HG03460 (cell line): Measurements from ENCODE around the gene HHLA2.

ENCODE experiments used
- ATAC-seq: cut with Tn5 transposase; IDR thresholded peaks from one replicate; pipeline ENCODE4 v1.9.1; 2021; ENCODE audit not compliant: unreplicated experiment

Gene HHLA2

GRCh38 chr3:108298056-108298455 is 1.7 kb downstream of the HHLA2 start:
- ATAC-seq: no peak

DNA sequence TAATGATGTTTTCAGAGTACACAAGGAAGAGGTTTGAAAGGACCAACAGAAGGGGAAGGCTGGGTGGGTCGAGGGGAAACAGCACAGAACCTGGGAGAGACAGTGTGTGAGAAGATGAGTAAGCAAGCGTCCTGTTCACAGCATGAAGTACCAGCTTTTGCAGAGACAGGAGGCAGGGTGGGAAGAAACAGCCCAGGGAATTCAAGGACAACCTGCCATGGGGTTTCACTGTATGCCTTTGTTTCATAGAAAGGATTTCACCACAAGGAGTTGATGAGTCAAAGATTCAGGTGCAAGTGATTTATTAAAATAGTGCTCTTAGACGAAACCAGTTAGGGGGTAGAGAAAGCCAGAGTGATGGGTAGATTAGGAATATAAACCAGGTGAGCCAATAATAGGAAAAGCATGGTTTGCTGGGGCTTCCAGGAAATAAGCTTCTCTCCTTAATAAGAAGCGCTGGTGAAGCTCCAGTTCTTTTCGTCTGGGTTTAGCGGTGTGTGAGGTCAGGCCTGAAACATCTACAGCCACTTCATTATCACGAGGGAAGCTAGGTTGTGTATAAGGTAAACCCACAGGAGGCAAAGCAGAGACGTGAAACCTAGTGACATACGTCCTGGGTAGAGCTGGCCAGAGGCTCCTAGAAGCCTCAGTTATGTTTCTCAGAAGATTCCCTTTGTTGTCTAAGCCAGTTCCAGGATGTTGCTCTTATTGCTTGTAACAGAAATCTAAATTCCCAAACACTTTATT is 3.9 kb downstream of the HHLA2 start:
- ATAC-seq: no peak

GRCh38 chr3:108301695-108302404 is 5.5 kb downstream of the HHLA2 start:
- no peak for ATAC-seq

DNA sequence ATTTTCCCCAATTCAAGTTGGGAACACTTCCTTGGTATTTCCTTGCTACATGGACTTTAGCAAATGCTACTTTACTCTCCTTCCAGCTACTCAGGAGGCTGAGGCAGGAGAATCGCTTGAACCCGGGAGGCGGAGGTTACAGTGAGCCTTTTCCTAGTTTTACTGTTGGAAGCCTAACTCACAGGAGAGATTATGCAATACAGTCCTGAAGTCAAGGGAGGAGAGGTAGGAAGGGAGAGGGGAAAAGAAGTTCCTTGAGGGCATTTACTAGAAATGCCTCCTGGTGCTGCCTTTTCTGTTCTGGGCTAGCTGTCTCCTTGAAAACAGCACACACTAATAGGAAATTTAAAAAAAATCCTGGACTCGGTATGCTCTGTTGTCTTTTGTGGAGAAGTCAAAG is 6.2 kb downstream of the HHLA2 start:
- ATAC-seq: no peak

DNA sequence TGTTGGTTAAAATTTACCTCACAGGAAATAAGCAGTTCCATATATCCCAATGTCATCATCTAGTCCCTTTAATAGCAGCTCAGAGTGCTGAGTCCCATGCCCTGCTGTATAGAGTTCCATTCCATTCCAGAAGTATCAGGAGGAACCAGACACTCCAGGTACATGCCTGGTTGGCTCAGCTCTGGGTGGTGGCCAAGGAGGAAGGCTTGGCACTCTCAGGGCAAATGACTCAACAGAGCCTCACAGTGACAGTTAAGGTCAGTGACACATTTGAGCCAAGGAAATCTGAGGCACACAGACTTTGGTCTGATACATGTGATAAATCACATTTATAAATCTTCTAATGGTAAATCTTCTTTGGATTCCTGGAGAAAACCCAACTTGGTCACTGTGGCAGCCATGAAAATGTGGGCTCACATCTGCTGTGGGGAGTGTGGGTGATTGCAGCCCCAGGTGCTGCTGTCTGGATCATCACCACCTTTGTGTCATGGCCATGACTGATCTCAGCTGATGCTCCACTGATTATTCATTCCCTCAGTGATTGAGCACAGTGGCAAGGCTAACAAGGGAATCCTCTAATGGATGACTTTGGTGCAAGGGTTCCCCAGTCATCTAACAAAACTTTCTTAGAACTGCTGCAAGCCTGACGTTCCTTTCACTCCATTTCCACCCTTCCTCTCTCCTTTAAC is 9.3 kb downstream of the HHLA2 start:
- ATAC-seq: no peak

DNA sequence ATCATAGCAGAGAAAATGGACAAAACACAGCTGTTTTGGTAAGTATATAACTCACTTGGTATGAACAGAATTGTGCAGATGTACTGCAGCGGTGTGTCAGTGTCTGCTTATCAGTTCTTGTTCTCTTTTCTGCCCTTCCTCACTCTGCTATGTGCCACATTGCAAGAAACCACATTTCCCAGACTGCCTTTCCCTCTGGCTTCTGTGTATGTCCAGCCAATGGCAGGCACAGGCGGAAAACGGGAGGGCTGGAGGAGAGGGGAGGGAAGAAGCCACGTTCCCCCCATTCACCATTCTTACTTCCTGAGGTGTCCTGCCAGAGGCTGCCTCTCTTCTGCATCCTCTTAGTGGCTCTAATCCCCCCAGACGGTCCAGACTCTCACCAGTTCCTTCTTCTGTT is 15.4 kb downstream of the HHLA2 start:
- ATAC-seq: no peak

- ATAC-seq: no peak
Observed at GRCh38 chr3:108312656-108313055, 16.3 kb downstream of the HHLA2 start.

DNA sequence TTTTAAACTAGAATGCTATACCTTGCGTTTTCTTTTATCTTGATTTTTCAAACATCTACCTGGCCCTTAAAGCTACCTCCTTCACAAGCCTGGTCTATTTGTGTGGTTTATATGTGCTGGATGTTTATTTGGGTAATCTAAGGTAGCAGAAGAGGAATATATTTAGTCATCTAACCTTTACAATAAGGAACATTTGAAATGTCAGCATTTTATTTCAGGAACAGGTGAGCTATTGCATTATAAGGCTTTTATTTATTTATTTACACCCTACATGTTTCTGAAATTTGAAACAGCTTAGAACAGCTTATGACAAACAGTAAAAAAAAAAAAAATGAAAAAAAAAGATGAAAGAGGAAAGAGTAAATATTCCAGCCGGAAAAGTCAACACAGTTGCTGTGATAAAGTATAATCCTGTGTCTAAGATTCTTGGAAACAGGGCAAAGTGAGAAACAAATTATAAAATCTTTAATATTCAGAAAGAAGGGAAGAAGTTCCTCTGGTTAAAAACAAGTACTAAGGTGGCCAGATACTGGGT is 19.5 kb downstream of the HHLA2 start:
- ATAC-seq: no peak

DNA sequence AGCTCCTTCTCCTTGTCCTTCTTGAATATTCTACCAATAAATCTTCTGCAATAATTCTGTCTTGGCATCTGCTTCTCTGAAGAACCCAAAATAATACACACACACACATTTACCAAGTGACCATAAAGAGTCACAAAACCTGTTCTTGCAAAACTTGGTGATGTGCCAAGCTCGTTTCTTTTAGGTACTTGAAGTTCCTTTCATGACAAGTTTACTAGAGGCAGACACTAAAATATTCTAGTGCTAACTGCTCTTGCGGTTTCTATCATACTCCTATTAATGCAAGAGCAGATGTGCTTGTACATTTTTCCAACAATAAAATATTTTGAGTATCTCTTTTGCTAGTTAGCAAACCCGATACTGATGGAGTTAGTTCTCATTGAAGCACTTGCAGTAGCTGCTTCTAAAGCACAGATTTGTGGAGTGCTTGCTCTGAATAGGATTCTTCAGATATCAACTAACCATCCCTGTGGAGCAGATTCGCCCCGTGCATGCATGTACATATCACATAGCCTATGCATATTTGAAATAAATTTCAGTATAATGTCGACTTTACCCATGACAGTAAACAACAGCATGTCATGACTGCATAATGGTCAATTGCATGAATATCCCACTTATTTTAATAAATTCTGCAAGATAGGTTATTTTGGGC is 23.2 kb downstream of the HHLA2 start:
- no peak for ATAC-seq

- no peak for ATAC-seq
Observed at GRCh38 chr3:108320746-108321350, 24.5 kb downstream of the HHLA2 start.

GRCh38 chr3:108322352-108322751 is 26.0 kb downstream of the HHLA2 start:
- ATAC-seq: no peak

- no peak for ATAC-seq
Observed at GRCh38 chr3:108324177-108324576, 27.8 kb downstream of the HHLA2 start.

- no peak for ATAC-seq
Observed at GRCh38 chr3:108327168-108327567, 30.8 kb downstream of the HHLA2 start.

GRCh38 chr3:108328821-108329486 is 32.6 kb downstream of the HHLA2 start:
- no peak for ATAC-seq

DNA sequence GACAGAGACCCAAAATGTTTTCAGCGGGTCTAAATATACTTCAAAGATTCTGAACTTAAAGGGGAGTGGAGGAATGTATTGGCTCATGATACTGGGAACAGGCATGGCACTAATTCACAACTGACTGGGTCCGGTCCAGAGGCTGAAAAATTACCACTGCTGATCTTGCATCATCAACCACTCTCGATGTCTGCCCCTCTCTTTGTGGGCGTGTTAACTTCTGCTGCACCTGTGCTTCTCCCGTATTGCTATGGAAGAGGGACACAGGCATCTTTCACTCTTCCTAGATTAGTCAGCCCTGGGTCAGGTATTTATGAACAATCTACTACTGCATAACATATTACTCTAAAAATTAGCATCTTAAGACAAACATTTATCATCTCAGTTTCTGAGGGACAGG is 33.2 kb downstream of the HHLA2 start:
- no peak for ATAC-seq

GRCh38 chr3:108329947-108330346 is 33.6 kb downstream of the HHLA2 start:
- no peak for ATAC-seq

DNA sequence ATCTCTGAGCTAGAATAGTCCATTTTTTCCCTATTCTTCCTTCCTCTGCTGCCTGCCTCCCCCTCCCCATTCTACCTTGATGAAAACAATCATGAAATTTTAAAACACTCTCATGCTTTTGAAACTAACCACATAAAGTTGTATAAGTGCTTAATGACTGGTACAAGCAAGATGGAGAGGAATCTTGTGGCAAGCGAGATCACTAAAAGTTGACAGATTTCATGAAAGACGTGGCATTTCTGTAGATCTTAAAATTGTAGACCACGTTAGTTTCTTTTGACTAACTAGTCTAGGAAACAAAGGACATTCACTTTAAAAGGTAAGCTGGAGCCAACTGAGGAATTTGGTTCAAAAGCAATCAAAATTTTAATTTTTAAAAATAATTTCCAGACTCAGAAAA is 35.4 kb downstream of the HHLA2 start:
- ATAC-seq: no peak

GRCh38 chr3:108333961-108334360 is 37.6 kb downstream of the HHLA2 start:
- no peak for ATAC-seq

DNA sequence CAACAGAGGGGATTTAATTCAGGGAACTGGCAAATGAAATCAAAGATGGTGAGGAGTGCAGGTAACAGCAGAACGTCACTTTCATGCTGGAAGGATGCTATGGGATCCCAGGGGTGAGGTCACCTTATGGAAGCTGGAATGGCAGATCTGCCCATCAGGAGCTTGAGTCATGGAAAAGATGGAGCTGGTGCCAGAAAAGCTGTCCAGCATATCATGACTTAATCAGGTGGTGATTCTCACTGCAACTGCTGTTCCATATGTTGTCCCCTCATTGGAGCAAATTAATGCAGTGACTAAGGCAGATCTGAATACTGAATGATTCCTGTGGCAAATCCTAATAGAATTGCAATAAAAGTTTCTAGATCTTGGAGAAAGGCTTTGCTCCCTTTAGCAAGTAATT is 38.4 kb downstream of the HHLA2 start:
- no peak for ATAC-seq

DNA sequence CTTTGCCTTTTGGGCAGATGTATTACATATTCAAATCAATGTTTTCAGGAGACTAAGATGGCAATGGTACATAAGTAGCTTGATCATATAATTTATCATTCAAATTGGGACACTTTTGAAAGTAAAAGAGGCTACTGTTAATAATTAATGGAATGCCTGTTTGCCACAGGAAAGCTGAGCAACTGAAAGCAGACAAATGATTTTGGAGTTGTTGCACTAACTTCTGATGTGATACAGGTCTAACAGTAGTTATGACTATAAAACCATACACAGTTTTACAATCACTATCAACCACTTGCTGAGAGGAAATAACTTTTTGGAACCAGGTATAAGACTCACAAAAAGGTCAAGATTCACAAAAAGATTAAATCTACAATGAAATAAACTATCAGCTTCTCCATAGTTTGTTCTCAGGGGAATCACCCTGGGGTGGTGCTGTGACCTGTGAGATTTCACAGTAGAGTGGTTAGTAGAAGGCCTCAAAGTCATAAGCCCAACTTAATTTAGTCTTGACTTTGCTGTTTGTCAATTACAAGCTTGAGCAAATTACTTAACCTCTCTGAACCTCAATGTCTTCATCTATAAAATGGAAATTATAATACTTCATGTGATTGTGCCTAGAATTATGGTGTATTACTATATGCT is 42.7 kb downstream of the HHLA2 start:
- peak; percentile 56 for ATAC-seq
